ENCODE results near the gene RCAN1. TPM values are rescaled to one million over a fixed set of nuclear protein-coding genes. Genes with fewer than 3 reads are reported as not detected.
"Not testable (repeated sequence)": the region's sequence is repeated elsewhere in the genome, so short reads cannot be mapped to it uniquely, and the experiment has no call there.

The RCAN1 gene
- total RNA-seq, 4 donors from 2014 or later = 20.5 to 50.3 (median 26.2) TPM

- TF ChIP-seq POLR2A (IDR thresholded peaks at IDR 0.05) (no peak), CTCF (IDR thresholded peaks at IDR 0.05) (no peak)
- Histone ChIP-seq H3K4me3 (no peak overlapping the region), H3K27ac (no peak overlapping the region), H3K36me3 (no peaks in the 10 kb centered on the region), H3K4me1 (no peaks in the 10 kb centered on the region), H3K9me3 (no peaks in the 10 kb centered on the region), H3K27me3 (no peaks in the 10 kb centered on the region)
- no peak for DNase-seq
Measured at GRCh38 chr21:34560609-34561008, 54.3 kb downstream of the RCAN1 start.

GRCh38 chr21:34560021-34560420 is 54.9 kb downstream of the RCAN1 start:
- no peak overlapping the region for H3K27ac ChIP-seq
- no peak for DNase-seq
- TF ChIP-seq POLR2A (IDR thresholded peaks at IDR 0.05) (no peak), CTCF (IDR thresholded peaks at IDR 0.05) (no peak)

GRCh38 chr21:34559089-34559631 is 55.8 kb downstream of the RCAN1 start:
- TF ChIP-seq POLR2A (IDR thresholded peaks at IDR 0.05) (no peak), CTCF (IDR thresholded peaks at IDR 0.05) (no peak)
- H3K9me3 ChIP-seq = no peaks in the 10 kb centered on the region
- no peak for DNase-seq
- H3K27me3 ChIP-seq = no peaks in the 10 kb centered on the region
- no peaks in the 10 kb centered on the region for H3K4me1 ChIP-seq
- H3K36me3 ChIP-seq = no peaks in the 10 kb centered on the region
- H3K4me3 ChIP-seq = no peak overlapping the region
- no peak overlapping the region for H3K27ac ChIP-seq

More at GRCh38 chr21:34560021-34560420, 54.9 kb downstream of the RCAN1 start:
- H3K27me3 ChIP-seq = no peaks in the 10 kb centered on the region
- H3K4me1 ChIP-seq = no peaks in the 10 kb centered on the region
- H3K4me3 ChIP-seq = no peak overlapping the region
- no peaks in the 10 kb centered on the region for H3K9me3 ChIP-seq
- H3K36me3 ChIP-seq = no peaks in the 10 kb centered on the region

GRCh38 chr21:34558166-34558565 is 56.7 kb downstream of the RCAN1 start:
- Histone ChIP-seq H3K27ac (no peak overlapping the region), H3K27me3 (no peaks in the 10 kb centered on the region), H3K4me1 (peaks cover 0 to 4% (median 0%) of the 10 kb centered on the region in 4 donors), H3K36me3 (no peaks in the 10 kb centered on the region), H3K9me3 (no peaks in the 10 kb centered on the region), H3K4me3 (no peak overlapping the region)
- no peak for DNase-seq
- no peak for TF ChIP-seq POLR2A (IDR thresholded peaks at IDR 0.05)
- no peak for TF ChIP-seq CTCF (IDR thresholded peaks at IDR 0.05)

- DNase-seq = no peak
- H3K4me3 ChIP-seq = no peak overlapping the region
- H3K9me3 ChIP-seq = no peaks in the 10 kb centered on the region
- no peaks in the 10 kb centered on the region for H3K27me3 ChIP-seq
- H3K27ac ChIP-seq = no peak overlapping the region
- TF ChIP-seq POLR2A (IDR thresholded peaks at IDR 0.05) (no peak), CTCF (IDR thresholded peaks at IDR 0.05) (no peak)
- no peaks in the 10 kb centered on the region for H3K36me3 ChIP-seq
- peaks cover 0 to 13% (median 0%) of the 10 kb centered on the region in 4 donors for H3K4me1 ChIP-seq
Measured at GRCh38 chr21:34557261-34557660, 57.7 kb downstream of the RCAN1 start.

GRCh38 chr21:34554670-34555069 is 60.2 kb downstream of the RCAN1 start:
- H3K36me3 ChIP-seq, H3K9me3 ChIP-seq, H3K27ac ChIP-seq, H3K4me3 ChIP-seq, H3K27me3 ChIP-seq, DNase-seq: not testable (repeated sequence)
- H3K4me1 ChIP-seq = peaks cover 0 to 19% (median 0%) of the 10 kb centered on the region in 4 donors
